Colonic mucosa (tissue), 4 donors: ENCODE results near the gene TMEM63B. TPM values are rescaled to one million over a fixed set of nuclear protein-coding genes. Genes with fewer than 3 reads are reported as not detected.

Experiments
- DNase-seq: peaks from one replicate; pipeline ENCODE4 v3.0.0-alpha.2; 2020
- H3K27ac ChIP-seq: fragments of 200-600 bp; one replicate; pipeline ENCODE4 v1.8.0; 2021
- H3K27me3 ChIP-seq: fragments of 200-600 bp; one replicate; pipeline ENCODE4 v1.8.0; 2021
- H3K36me3 ChIP-seq: fragments of 200-600 bp; one replicate; pipeline ENCODE4 v1.8.0; 2021
- H3K4me1 ChIP-seq: fragments of 200-600 bp; one replicate; pipeline ENCODE4 v1.8.0; 2021; ENCODE audit warnings: mild to moderate bottlenecking
- H3K4me3 ChIP-seq: fragments of 200-600 bp; one replicate; pipeline ENCODE4 v1.8.0; 2021
- H3K9ac ChIP-seq, 2 donors: one replicate each; pipeline ENCODE4 v1.7.0; 2013; ENCODE audit warnings: control low read depth in 2 of 2, low read depth in 2 of 2, low read length in 2 of 2
- H3K9me3 ChIP-seq: fragments of 200-600 bp; one replicate; pipeline ENCODE4 v1.8.0; 2021
- CTCF ChIP-seq: fragments of 200-600 bp; IDR thresholded peaks from one replicate; pipeline ENCODE4 v1.8.0; 2022; ENCODE audit warnings: antibody characterized with exemption, mild to moderate bottlenecking
- intact Hi-C: fragments of 100-400 bp; cut with DNase I; formaldehyde crosslinking; loops from one replicate; pipeline ENCODE4 v1.14.1; 2022
- total RNA-seq, 2 donors: library from RNA; stranded (reverse); fragmentation: NEBNext Ultra II Directional in 1 of 2; extraction: Animal tissue kit (Norgen Biotek cat#: 25700) in 1 of 2; gene quantifications; one replicate each; pipeline ENCODE4 v1.2.1, GENCODE V29; 2021
- donor health status: healthy.
- donor health status: DM: no; HTN: no; CAD: no.
- donor health status: DM: no; HTN: no; CAD: no.

Gene TMEM63B
- total RNA-seq, 2 donors from 2014 or later = 74.3 to 95.3 TPM

DNA sequence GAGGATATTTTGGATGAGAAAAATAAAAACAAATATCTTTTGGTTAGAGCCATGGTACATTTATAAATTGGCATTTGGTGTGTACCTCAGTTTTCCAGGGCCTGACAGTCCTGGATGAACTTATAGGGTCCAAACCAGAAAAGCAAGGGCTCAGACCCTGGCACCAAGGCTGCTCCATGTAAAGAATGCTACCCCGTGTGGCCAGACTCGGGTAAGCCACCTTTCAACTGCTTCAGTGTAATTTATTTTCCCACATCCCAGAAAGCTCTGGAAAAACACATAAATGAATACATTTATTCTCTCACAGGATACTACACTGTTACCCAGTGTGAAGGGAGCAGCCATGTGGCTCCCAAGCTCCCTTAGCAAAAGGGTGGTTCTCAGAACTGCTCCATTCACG, 13.9 kb upstream of the TMEM63B start:
- H3K4me1 ChIP-seq = peaks cover 11% of the 10 kb centered on the region
- no peak for DNase-seq
- H3K4me3 ChIP-seq = no peak overlapping the region
- H3K9me3 ChIP-seq = no peaks in the 10 kb centered on the region
- H3K27ac ChIP-seq = no peak overlapping the region
- H3K27me3 ChIP-seq = no peaks in the 10 kb centered on the region
- no peak for TF ChIP-seq CTCF
- no peak overlapping the region for H3K9ac ChIP-seq
- peaks cover 7% of the 10 kb centered on the region for H3K36me3 ChIP-seq
- intact Hi-C loops = no loop called here

DNA sequence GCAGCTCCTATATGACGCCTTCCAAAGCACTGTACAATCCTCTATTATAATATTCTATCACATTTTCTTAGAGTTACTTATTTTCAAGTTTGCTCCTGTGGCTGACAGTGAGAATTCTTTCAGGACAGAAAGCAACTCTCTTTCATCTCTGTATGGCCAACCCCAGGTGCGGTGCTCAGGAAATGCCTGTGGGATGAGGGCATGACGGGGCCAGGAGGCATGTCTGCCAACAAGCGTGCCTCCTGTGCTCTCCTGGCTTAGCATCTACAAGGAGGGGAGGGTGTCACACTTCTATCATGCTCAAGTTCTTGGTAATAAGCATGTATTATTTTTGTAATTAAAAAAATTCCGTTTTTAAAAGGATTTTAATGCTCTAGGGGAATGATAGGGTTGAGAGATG, 11.5 kb upstream of the TMEM63B start:
- no peak for TF ChIP-seq CTCF
- H3K4me1 ChIP-seq = peaks cover 11% of the 10 kb centered on the region
- no peaks in the 10 kb centered on the region for H3K9me3 ChIP-seq
- intact Hi-C loops = no loop called here
- peak overlapping the region; percentile 21 for H3K27ac ChIP-seq
- peaks cover 7% of the 10 kb centered on the region for H3K36me3 ChIP-seq
- H3K27me3 ChIP-seq = no peaks in the 10 kb centered on the region
- no peak overlapping the region for H3K4me3 ChIP-seq
- H3K9ac ChIP-seq = no peak overlapping the region
- DNase-seq = no peak

GRCh38 chr6:44116641-44117382, 10.5 kb upstream of the TMEM63B start:
- H3K27me3 ChIP-seq = no peaks in the 10 kb centered on the region
- TF ChIP-seq CTCF = no peak
- H3K9me3 ChIP-seq = no peaks in the 10 kb centered on the region
- H3K27ac ChIP-seq = peak overlapping the region; percentile 21
- intact Hi-C loops = no loop called here
- DNase-seq = no peak
- no peak overlapping the region for H3K4me3 ChIP-seq
- H3K36me3 ChIP-seq = peaks cover 7% of the 10 kb centered on the region
- peaks cover 11% of the 10 kb centered on the region for H3K4me1 ChIP-seq
- H3K9ac ChIP-seq = peak overlapping the region in 1 of 2 donors; percentile 46

GRCh38 chr6:44117397-44118128, 9.8 kb upstream of the TMEM63B start:
- DNase-seq = no peak
- no peak for TF ChIP-seq CTCF
- H3K4me3 ChIP-seq = no peak overlapping the region
- intact Hi-C loops = no loop called here
- H3K9me3 ChIP-seq = no peaks in the 10 kb centered on the region
- peaks cover 13% of the 10 kb centered on the region for H3K4me1 ChIP-seq
- peak overlapping the region; percentile 21 for H3K27ac ChIP-seq
- no peaks in the 10 kb centered on the region for H3K27me3 ChIP-seq
- H3K36me3 ChIP-seq = peaks cover 7% of the 10 kb centered on the region
- H3K9ac ChIP-seq = peak overlapping the region in 1 of 2 donors; percentile 46

GRCh38 chr6:44119704-44120262, 7.6 kb upstream of the TMEM63B start:
- no peaks in the 10 kb centered on the region for H3K27me3 ChIP-seq
- intact Hi-C loops = no loop called here
- H3K4me1 ChIP-seq = peaks cover 26% of the 10 kb centered on the region
- H3K27ac ChIP-seq = no peak overlapping the region
- no peak overlapping the region for H3K9ac ChIP-seq
- no peaks in the 10 kb centered on the region for H3K36me3 ChIP-seq
- no peak for TF ChIP-seq CTCF
- no peak for DNase-seq
- no peak overlapping the region for H3K4me3 ChIP-seq
- H3K9me3 ChIP-seq = no peaks in the 10 kb centered on the region
